Colonic mucosa (tissue), 4 donors: ENCODE measurements around the gene DIPK1B. TPM values are rescaled to one million over a fixed set of nuclear protein-coding genes. Genes with fewer than 3 reads are reported as not detected.

Experiments
- DNase-seq: peaks from one replicate; pipeline ENCODE4 v3.0.0-alpha.2; 2020
- H3K27ac ChIP-seq: fragments of 200-600 bp; one replicate; pipeline ENCODE4 v1.8.0; 2021
- H3K27me3 ChIP-seq: fragments of 200-600 bp; one replicate; pipeline ENCODE4 v1.8.0; 2021
- H3K36me3 ChIP-seq: fragments of 200-600 bp; one replicate; pipeline ENCODE4 v1.8.0; 2021
- H3K4me1 ChIP-seq: fragments of 200-600 bp; one replicate; pipeline ENCODE4 v1.8.0; 2021; ENCODE audit warnings: mild to moderate bottlenecking
- H3K4me3 ChIP-seq: fragments of 200-600 bp; one replicate; pipeline ENCODE4 v1.8.0; 2021
- H3K9ac ChIP-seq, 2 donors: one replicate each; pipeline ENCODE4 v1.7.0; 2013; ENCODE audit warnings: control low read depth in 2 of 2, low read depth in 2 of 2, low read length in 2 of 2
- H3K9me3 ChIP-seq: fragments of 200-600 bp; one replicate; pipeline ENCODE4 v1.8.0; 2021
- CTCF ChIP-seq: fragments of 200-600 bp; IDR thresholded peaks from one replicate; pipeline ENCODE4 v1.8.0; 2022; ENCODE audit warnings: antibody characterized with exemption, mild to moderate bottlenecking
- intact Hi-C: fragments of 100-400 bp; cut with DNase I; formaldehyde crosslinking; loops from one replicate; pipeline ENCODE4 v1.14.1; 2022
- total RNA-seq, 2 donors: library from RNA; stranded (reverse); fragmentation: NEBNext Ultra II Directional in 1 of 2; extraction: Animal tissue kit (Norgen Biotek cat#: 25700) in 1 of 2; gene quantifications; one replicate each; pipeline ENCODE4 v1.2.1, GENCODE V29; 2021
- donor health status: healthy.
- donor health status: DM: no; HTN: no; CAD: no.
- donor health status: DM: no; HTN: no; CAD: no.

Gene DIPK1B
- total RNA-seq, 2 donors from 2014 or later = 0.82 to 2.8 TPM

DNA sequence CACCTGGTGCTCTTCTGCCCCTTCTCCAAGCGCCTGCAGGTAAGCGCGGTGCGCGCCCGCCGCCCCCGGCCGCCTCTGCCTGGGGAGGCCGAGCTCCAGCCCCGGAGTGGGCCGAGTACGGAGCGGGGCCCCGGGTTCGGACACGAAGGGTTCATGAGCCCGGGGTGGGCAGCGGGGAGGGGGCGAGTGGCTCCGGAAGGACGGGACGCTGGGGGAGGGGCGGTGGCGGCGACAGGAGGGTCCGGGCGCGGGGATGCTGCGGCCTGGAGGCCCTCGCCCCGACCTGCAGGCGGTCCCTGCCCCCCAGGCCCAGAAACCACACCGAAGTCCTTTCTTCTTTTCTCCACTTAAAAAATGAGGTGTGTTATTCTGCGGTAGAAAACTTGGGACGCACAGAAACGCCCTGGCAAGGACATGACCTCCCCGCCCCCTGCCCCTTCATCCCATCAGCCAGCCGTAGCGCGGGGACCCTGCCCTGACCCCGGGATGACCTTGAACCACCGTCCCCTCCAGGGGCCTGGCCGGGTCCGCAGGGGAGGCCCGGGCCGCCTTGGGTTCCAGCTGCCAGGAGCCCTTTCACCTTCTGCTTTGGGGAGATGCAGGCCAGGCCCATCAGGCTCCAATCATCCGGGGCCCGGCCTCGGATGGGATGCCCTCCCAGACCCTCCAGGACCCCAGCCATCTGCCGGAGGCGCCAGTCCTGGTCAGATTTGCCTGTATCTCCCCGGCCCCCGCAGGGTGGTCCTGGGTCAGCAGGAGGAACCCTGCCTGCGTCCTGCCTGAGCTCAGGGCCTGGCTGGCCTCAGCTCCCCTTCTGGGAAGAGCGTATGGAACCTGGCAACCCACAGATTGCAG is 545 bp downstream of the DIPK1B start:
- H3K36me3 ChIP-seq = no peaks in the 10 kb centered on the region
- no peaks in the 10 kb centered on the region for H3K9me3 ChIP-seq
- peak overlapping the region; percentile 19 for H3K4me3 ChIP-seq
- no peak for DNase-seq
- no peak overlapping the region for H3K9ac ChIP-seq
- H3K4me1 ChIP-seq = peaks cover 3% of the 10 kb centered on the region
- H3K27ac ChIP-seq = no peak overlapping the region
- intact Hi-C loops = no loop called here
- no peak for TF ChIP-seq CTCF
- H3K27me3 ChIP-seq = peaks cover 26% of the 10 kb centered on the region

- H3K4me3 ChIP-seq = no peak overlapping the region
- no peak for DNase-seq
- no peaks in the 10 kb centered on the region for H3K36me3 ChIP-seq
- intact Hi-C loops = no loop called here
- H3K9me3 ChIP-seq = no peaks in the 10 kb centered on the region
- no peak overlapping the region for H3K27ac ChIP-seq
- peaks cover 3% of the 10 kb centered on the region for H3K4me1 ChIP-seq
- H3K27me3 ChIP-seq = peaks cover 26% of the 10 kb centered on the region
- H3K9ac ChIP-seq = no peak overlapping the region
- TF ChIP-seq CTCF = no peak
Measured at GRCh38 chr9:136713550-136713949, 1.2 kb downstream of the DIPK1B start.

DNA sequence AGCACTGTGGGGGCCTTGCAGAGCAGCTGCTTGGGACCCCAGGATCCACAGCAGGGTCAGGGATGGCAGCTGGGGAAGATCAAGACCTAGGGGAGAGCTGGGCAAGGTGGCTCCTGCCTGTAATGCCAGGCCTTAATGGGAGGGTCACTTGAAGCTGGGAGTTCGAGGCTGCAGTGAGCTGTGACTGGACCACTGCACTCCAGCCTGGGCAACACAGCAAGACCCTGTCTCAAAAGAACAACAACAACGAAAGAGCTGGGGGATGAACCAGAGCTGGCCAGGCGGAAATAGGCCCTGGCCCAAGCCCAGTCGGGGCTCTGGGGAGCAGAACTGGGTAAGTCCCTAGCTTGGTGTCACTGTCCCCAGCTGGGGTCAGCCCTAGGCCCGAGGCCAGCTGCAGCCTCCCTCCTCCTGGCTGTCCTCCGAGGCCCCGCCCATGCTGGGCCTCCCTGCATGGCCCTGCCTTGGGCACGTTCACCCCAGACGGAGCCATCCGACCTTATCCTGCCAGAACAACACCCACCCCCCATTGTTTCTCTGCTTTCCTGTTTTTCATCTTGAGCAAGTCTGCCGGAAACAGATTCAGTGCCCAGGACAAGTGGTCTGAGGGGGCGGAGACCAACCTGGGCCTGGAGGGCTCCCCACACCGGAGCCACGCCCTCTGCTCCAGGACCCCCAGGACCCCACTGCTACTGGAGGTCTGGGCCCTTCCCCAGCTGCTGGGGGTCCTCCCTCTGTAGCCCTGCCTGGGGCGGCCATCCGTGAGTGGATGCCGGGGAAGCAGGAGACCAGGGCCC is 1.9 kb downstream of the DIPK1B start:
- no peaks in the 10 kb centered on the region for H3K36me3 ChIP-seq
- no peak overlapping the region for H3K9ac ChIP-seq
- intact Hi-C loops = no loop called here
- no peak for TF ChIP-seq CTCF
- no peak overlapping the region for H3K27ac ChIP-seq
- H3K9me3 ChIP-seq = no peaks in the 10 kb centered on the region
- no peak for DNase-seq
- peaks cover 3% of the 10 kb centered on the region for H3K4me1 ChIP-seq
- peaks cover 26% of the 10 kb centered on the region for H3K27me3 ChIP-seq
- H3K4me3 ChIP-seq = no peak overlapping the region

GRCh38 chr9:136714893-136715274 is 2.5 kb downstream of the DIPK1B start:
- peaks cover 3% of the 10 kb centered on the region for H3K4me1 ChIP-seq
- no peaks in the 10 kb centered on the region for H3K36me3 ChIP-seq
- H3K4me3 ChIP-seq = no peak overlapping the region
- H3K9ac ChIP-seq = no peak overlapping the region
- peaks cover 26% of the 10 kb centered on the region for H3K27me3 ChIP-seq
- no peaks in the 10 kb centered on the region for H3K9me3 ChIP-seq
- H3K27ac ChIP-seq = no peak overlapping the region
- intact Hi-C loops = no loop called here
- no peak for TF ChIP-seq CTCF
- DNase-seq = no peak

- no peak for DNase-seq
- no peaks in the 10 kb centered on the region for H3K4me1 ChIP-seq
- no peak overlapping the region for H3K4me3 ChIP-seq
- no peak overlapping the region for H3K27ac ChIP-seq
- no peaks in the 10 kb centered on the region for H3K9me3 ChIP-seq
- intact Hi-C loops = no loop called here
- H3K9ac ChIP-seq = no peak overlapping the region
- no peaks in the 10 kb centered on the region for H3K36me3 ChIP-seq
- peaks cover 13% of the 10 kb centered on the region for H3K27me3 ChIP-seq
- TF ChIP-seq CTCF = no peak
Measured at GRCh38 chr9:136717399-136717798, 5.0 kb downstream of the DIPK1B start.
